Measurements from ENCODE around the gene MARF1. TPM values are rescaled to one million over a fixed set of nuclear protein-coding genes. Genes with fewer than 3 reads are reported as not detected.
"Not testable (repeated sequence)": the region's sequence is repeated elsewhere in the genome, so short reads cannot be mapped to it uniquely, and the experiment has no call there.

Gene MARF1
- total RNA-seq, 1 donor from 2014 or later: 58.8 TPM

GRCh38 chr16:15650019-15650697 is 7.2 kb upstream of the MARF1 start, which contains the start of gene NDE1:
TSS of gene NDE1 (plus strand) at chr16:15650245. CDS start at chr16:15664779, 14,534 bp downstream.
- intact Hi-C loops (cut with micrococcal nuclease): loop anchor here (1.0 to 2.0 kb wide), 2 partner anchors 22 to 59 kb away; no protein-coding TSS in a partner anchor
- Mint-ChIP-seq H3K4me3 (peak within 1 kb of the TSS; percentile 100), H3K9me3 (no peaks in the 10 kb centered on the region), H3K27me3 (ENCODE audit: insufficient read depth) (no peaks in the 10 kb centered on the region), H3K27ac (peak within 1 kb of the TSS; percentile 100), H3K4me1 (ENCODE audit: low read depth) (peaks cover 19% of the 10 kb centered on the region), H3K36me3 (ENCODE audit: low read depth) (peaks cover 17% of the 10 kb centered on the region)
- peak; percentile 82 for DNase-seq (ENCODE audit: low spot score)

DNA sequence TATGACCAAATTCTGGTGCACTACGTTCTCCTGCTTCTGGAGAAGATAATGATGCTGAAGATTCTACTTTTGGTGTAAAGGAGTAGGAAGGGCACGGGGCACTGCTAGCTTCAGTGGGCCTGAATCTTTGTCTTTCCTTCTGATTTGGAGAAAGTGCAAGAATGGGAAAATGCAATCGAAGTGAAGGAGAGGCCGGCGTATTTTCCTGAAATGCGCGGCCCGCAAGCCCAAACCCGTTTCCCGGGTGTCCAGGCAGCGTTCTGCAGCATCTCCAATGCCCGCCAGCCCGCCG is 6.7 kb upstream of the MARF1 start:
- H3K4me1 Mint-ChIP-seq (ENCODE audit: low read depth): peaks cover 19% of the 10 kb centered on the region
- peak overlapping the region; percentile 87 for H3K4me3 Mint-ChIP-seq
- intact Hi-C loops (cut with micrococcal nuclease): loop anchor here (1.0 to 2.0 kb wide), 2 partner anchors 23 to 59 kb away; no protein-coding TSS in a partner anchor
- no peaks in the 10 kb centered on the region for H3K27me3 Mint-ChIP-seq (ENCODE audit: insufficient read depth)
- H3K27ac Mint-ChIP-seq: peak overlapping the region; percentile 72
- peaks cover 17% of the 10 kb centered on the region for H3K36me3 Mint-ChIP-seq (ENCODE audit: low read depth)
- DNase-seq (ENCODE audit: low spot score): no peak
- no peaks in the 10 kb centered on the region for H3K9me3 Mint-ChIP-seq

- Mint-ChIP-seq H3K36me3 (ENCODE audit: low read depth) (peaks cover 17% of the 10 kb centered on the region), H3K4me1 (ENCODE audit: low read depth) (peaks cover 22% of the 10 kb centered on the region), H3K27ac (peak overlapping the region; percentile 72), H3K4me3 (peak overlapping the region; percentile 87)
- H3K27me3 Mint-ChIP-seq (ENCODE audit: insufficient read depth); H3K9me3 Mint-ChIP-seq; DNase-seq (ENCODE audit: low spot score); intact Hi-C loops (cut with micrococcal nuclease): not testable (repeated sequence)
Measured at GRCh38 chr16:15649311-15649710, 6.4 kb upstream of the MARF1 start.

DNA sequence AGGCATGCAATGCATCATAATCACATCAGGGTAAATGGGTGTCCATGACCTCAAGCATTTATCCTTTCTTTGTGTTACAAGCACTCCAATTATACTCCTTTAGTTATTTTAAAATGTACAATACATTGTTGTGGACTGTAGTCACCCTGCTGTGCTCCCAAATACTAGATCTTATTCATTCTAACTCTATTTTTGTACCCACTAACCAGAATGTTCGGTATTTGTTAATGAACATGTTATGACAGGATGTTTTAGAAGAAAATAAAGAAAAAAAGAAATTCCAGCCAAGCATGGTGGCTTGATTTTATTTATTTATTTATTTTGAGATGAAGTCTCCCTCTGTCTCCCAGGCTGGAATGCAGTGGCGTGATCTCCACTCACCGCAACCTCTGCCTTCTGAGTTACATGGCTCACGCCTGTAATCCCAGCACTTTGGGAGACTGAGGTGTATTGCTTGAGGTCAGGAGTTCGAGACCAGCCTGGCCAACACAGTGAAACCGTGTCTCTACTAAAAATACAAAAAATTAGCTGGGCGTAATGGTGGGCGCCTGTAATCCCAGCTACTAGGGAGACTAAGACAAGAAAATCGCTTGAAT is 5.3 kb upstream of the MARF1 start:
- Mint-ChIP-seq H3K36me3 (ENCODE audit: low read depth) (peaks cover 15% of the 10 kb centered on the region), H3K4me3 (no peak overlapping the region), H3K4me1 (ENCODE audit: low read depth) (peaks cover 28% of the 10 kb centered on the region), H3K27ac (no peak overlapping the region), H3K27me3 (ENCODE audit: insufficient read depth) (no peaks in the 10 kb centered on the region), H3K9me3 (no peaks in the 10 kb centered on the region)
- DNase-seq (ENCODE audit: low spot score): no peak
- intact Hi-C loops (cut with micrococcal nuclease): no loop called here

- intact Hi-C loops (cut with micrococcal nuclease): no loop called here
- Mint-ChIP-seq H3K4me3 (no peak overlapping the region), H3K4me1 (ENCODE audit: low read depth) (peaks cover 21% of the 10 kb centered on the region), H3K9me3 (no peaks in the 10 kb centered on the region), H3K36me3 (ENCODE audit: low read depth) (peaks cover 7% of the 10 kb centered on the region), H3K27me3 (ENCODE audit: insufficient read depth) (no peaks in the 10 kb centered on the region), H3K27ac (no peak overlapping the region)
- DNase-seq (ENCODE audit: low spot score): no peak
Measured at GRCh38 chr16:15647294-15648014, 4.5 kb upstream of the MARF1 start.

GRCh38 chr16:15646557-15647293 is 3.8 kb upstream of the MARF1 start:
- H3K4me1 Mint-ChIP-seq (ENCODE audit: low read depth): peaks cover 28% of the 10 kb centered on the region
- intact Hi-C loops (cut with micrococcal nuclease); H3K9me3 Mint-ChIP-seq; DNase-seq (ENCODE audit: low spot score); H3K27ac Mint-ChIP-seq; H3K36me3 Mint-ChIP-seq (ENCODE audit: low read depth); H3K4me3 Mint-ChIP-seq; H3K27me3 Mint-ChIP-seq (ENCODE audit: insufficient read depth): not testable (repeated sequence)

DNA sequence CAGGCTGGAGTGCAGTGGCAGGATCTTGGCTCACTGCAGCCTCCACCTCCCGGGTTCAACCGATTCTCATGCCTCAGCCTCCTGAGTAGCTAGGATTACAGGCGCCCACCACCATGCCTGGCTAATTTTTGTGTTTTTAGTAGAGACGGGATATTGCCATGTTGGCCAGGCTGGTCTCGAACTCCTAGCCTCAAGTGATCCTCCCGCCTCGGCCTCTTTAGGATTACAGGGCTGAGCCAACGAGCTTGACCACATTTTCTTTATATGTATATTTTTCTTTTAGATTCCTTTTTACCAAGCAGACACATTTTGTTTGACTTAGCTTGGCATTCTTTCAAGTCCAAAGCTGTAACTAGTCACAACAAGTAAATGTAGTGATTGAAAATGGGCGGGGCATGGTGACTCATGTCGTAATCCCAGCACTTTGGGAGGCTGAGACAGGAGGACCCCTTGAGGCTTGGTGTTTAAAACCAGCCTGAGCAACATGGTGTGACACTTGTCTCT is 2.1 kb upstream of the MARF1 start:
- not testable (repeated sequence) for H3K4me3 Mint-ChIP-seq; H3K27ac Mint-ChIP-seq; DNase-seq (ENCODE audit: low spot score); H3K36me3 Mint-ChIP-seq (ENCODE audit: low read depth); H3K27me3 Mint-ChIP-seq (ENCODE audit: insufficient read depth); H3K9me3 Mint-ChIP-seq
- intact Hi-C loops (cut with micrococcal nuclease): loop anchor here (5.0 kb wide), 3 partner anchors 242 to 1013 kb away; partner anchors contain the start of genes BFAR, CEP20, NTAN1 and PARN
- H3K4me1 Mint-ChIP-seq (ENCODE audit: low read depth): peaks cover 35% of the 10 kb centered on the region

- no peak for DNase-seq (ENCODE audit: low spot score)
- peak overlapping the region; percentile 96 for H3K27ac Mint-ChIP-seq
- peaks cover 39% of the 10 kb centered on the region for H3K4me1 Mint-ChIP-seq (ENCODE audit: low read depth)
- no peaks in the 10 kb centered on the region for H3K27me3 Mint-ChIP-seq (ENCODE audit: insufficient read depth)
- H3K36me3 Mint-ChIP-seq (ENCODE audit: low read depth): peaks cover 3% of the 10 kb centered on the region
- peak overlapping the region; percentile 96 for H3K4me3 Mint-ChIP-seq
- no peaks in the 10 kb centered on the region for H3K9me3 Mint-ChIP-seq
- intact Hi-C loops (cut with micrococcal nuclease): loop anchor here (5.0 kb wide), 3 partner anchors 243 to 1012 kb away; partner anchors contain the start of genes BFAR, CEP20, NTAN1 and PARN
Measured at GRCh38 chr16:15644267-15644961, 1.5 kb upstream of the MARF1 start.

DNA sequence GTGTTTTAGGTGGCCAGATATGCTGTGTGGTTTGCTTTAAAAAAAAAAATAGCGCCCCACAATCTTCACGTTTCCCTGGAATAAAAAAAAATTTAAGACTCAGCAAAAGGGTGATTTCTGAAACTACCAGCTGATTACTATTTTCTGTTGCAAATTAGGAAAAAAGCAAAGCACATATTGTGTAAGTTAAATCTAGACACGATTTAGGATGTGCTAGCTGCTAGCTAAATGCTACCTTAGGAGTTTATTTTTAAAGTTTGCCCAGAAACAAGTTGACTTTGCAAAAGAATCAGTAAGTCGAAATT is 944 bp upstream of the MARF1 start:
- H3K36me3 Mint-ChIP-seq (ENCODE audit: low read depth): peaks cover 7% of the 10 kb centered on the region
- peaks cover 43% of the 10 kb centered on the region for H3K4me1 Mint-ChIP-seq (ENCODE audit: low read depth)
- no peaks in the 10 kb centered on the region for H3K9me3 Mint-ChIP-seq
- peak overlapping the region; percentile 96 for H3K4me3 Mint-ChIP-seq
- H3K27ac Mint-ChIP-seq: peak overlapping the region; percentile 96
- intact Hi-C loops (cut with micrococcal nuclease): loop anchor here (1.0 to 5.0 kb wide), 11 partner anchors 7 to 1012 kb away; partner anchors contain the start of genes BFAR, BMERB1, CEP20 and NTAN1
- no peaks in the 10 kb centered on the region for H3K27me3 Mint-ChIP-seq (ENCODE audit: insufficient read depth)
- no peak for DNase-seq (ENCODE audit: low spot score)

DNA sequence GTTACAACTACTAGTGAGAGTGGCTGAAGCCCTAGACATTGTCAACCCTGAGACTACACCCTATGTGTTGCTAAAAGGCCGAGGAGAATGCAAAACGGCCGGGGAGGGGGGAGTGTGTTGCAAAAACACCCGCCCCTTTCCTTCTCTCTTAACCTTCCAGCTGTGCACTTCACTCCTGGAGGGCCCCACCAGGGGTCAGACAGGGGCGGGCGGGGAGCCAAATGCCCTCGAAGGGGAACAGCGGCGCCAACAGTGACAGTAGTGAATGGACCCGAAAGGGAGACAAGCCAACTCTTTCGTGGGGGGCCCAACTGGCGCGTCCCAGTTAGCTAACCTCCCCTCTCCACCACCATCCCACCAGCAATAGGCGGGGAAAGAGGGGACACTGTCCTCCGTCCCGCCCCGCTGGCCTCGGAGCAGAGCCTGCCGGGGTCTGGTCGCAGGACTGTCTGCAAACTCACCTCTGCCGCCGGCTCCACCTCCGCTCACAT is 352 bp downstream of the MARF1 start:
- Mint-ChIP-seq H3K27ac (peak overlapping the region; percentile 96), H3K4me3 (peak overlapping the region; percentile 96), H3K36me3 (ENCODE audit: low read depth) (peaks cover 13% of the 10 kb centered on the region), H3K27me3 (ENCODE audit: insufficient read depth) (no peaks in the 10 kb centered on the region), H3K9me3 (no peaks in the 10 kb centered on the region), H3K4me1 (ENCODE audit: low read depth) (peaks cover 52% of the 10 kb centered on the region)
- DNase-seq (ENCODE audit: low spot score): peak; percentile 65
- intact Hi-C loops (cut with micrococcal nuclease): loop anchor here (1.0 to 5.0 kb wide), 12 partner anchors 9 to 1010 kb away; partner anchors contain the start of genes BFAR, BMERB1, CEP20 and NTAN1

GRCh38 chr16:15641753-15642556 is 999 bp downstream of the MARF1 start:
- H3K27me3 Mint-ChIP-seq (ENCODE audit: insufficient read depth): no peaks in the 10 kb centered on the region
- H3K4me1 Mint-ChIP-seq (ENCODE audit: low read depth): peaks cover 59% of the 10 kb centered on the region
- intact Hi-C loops (cut with micrococcal nuclease): loop anchor here (1.0 to 5.0 kb wide), 7 partner anchors 62 to 1010 kb away; partner anchors contain the start of genes BFAR, BMERB1, CEP20 and NTAN1
- H3K4me3 Mint-ChIP-seq: peak overlapping the region; percentile 96
- no peak for DNase-seq (ENCODE audit: low spot score)
- H3K27ac Mint-ChIP-seq: peak overlapping the region; percentile 96
- peaks cover 17% of the 10 kb centered on the region for H3K36me3 Mint-ChIP-seq (ENCODE audit: low read depth)
- H3K9me3 Mint-ChIP-seq: no peaks in the 10 kb centered on the region

Data from activated T-helper 1 cell treated with anti-CD3 and anti-CD28 coated beads, Interleukin-12 subunit alpha, Interleukin-12 subunit beta, Interleukin-2, Interleukin-4 antibody, amounts not matched to agents 30 ng/mL and 10 ng/mL and 1 ng/mL, durations not matched to agents 14 hours and 24 hours and 36 hours (primary cell).